GM18951 (cell line): Measurements from ENCODE around the gene CBR4.
A peak's percentile ranks its signal among the peaks of the same experiment; 100 is the strongest.

ENCODE experiments used
- POLR2A ChIP-seq: IDR thresholded peaks from 4 replicates; pipeline ENCODE4 v1.6.1; 2011; ENCODE audit warnings: mild to moderate bottlenecking; ENCODE audit not compliant: insufficient read length, insufficient read depth; ENCODE audit errors: extremely low read depth
- in situ Hi-C: fragments of 300-500 bp; cut with MboI; formaldehyde crosslinking; loops from one replicate; pipeline ENCODE4 v1.12.0; 2022; ENCODE audit warnings: low sequenced_read_pairs, mixed read lengths, inconsistent platforms; ENCODE audit not compliant: unreplicated experiment

The CBR4 gene

GRCh38 chr4:169010125-169011023 is at the start of gene CBR4:
Gene CBR4 (minus strand): TSS chr4:169010255. CDS start chr4:169010089, 166 bp downstream.
- TF ChIP-seq POLR2A: peak; percentile 90
- in situ Hi-C loops: loop anchor here (10.0 kb wide), 1 partner anchor 474 kb away; no protein-coding TSS in a partner anchor

DNA sequence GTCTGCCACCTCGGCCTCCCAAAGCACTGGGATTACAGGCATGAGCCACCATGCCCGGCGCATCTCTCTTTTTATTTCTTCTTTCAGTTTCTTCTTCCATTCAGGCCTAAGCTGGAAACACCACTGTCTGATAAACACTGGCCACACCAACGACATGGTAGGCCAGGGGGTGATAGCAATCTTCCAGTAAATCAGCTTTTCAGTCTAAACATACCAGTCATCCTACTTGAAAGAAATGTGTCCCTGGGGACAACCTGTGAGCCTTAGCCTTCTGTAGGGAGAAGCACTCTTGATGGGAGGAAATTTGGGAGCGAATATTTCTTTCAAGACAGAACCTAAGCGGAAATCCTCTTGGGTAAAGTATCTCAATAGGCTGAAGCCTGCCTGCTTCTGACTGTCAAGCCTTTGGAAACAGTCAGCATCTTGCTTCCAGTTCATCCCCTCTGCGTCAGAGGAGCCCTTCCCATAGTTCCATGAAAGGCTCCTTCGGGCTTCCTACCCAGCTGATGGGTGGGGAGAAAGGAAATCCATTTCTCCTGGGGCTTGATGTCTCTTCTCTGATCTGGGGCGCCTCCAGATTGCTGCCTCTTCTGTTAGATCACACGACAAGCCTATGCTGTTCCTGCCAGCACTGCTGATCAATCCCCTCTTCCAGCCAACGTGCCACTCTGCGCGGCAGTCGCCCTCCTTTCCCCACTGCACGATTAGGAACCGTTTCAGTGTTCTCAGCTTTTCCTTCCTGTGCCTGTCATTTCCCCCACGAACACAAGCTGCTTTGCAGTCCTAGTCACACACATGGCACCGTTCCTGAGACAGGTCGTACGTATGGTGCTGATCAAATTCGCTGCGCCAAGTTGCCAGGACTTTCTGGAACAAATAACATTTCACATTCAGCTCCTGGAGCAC is 49.5 kb upstream of the CBR4 start:
- in situ Hi-C loops: no loop called here
- TF ChIP-seq POLR2A: no peak

GRCh38 chr4:169058312-169058711 is 48.3 kb upstream of the CBR4 start:
- in situ Hi-C loops: no loop called here
- no peak for TF ChIP-seq POLR2A

GRCh38 chr4:169054879-169055278 is 44.8 kb upstream of the CBR4 start:
- in situ Hi-C loops: no loop called here
- TF ChIP-seq POLR2A: no peak

- no peak for TF ChIP-seq POLR2A
- in situ Hi-C loops: no loop called here
Observed at GRCh38 chr4:169052594-169052945, 42.5 kb upstream of the CBR4 start.

GRCh38 chr4:169051761-169052593 is 41.9 kb upstream of the CBR4 start:
- TF ChIP-seq POLR2A: no peak
- in situ Hi-C loops: no loop called here

DNA sequence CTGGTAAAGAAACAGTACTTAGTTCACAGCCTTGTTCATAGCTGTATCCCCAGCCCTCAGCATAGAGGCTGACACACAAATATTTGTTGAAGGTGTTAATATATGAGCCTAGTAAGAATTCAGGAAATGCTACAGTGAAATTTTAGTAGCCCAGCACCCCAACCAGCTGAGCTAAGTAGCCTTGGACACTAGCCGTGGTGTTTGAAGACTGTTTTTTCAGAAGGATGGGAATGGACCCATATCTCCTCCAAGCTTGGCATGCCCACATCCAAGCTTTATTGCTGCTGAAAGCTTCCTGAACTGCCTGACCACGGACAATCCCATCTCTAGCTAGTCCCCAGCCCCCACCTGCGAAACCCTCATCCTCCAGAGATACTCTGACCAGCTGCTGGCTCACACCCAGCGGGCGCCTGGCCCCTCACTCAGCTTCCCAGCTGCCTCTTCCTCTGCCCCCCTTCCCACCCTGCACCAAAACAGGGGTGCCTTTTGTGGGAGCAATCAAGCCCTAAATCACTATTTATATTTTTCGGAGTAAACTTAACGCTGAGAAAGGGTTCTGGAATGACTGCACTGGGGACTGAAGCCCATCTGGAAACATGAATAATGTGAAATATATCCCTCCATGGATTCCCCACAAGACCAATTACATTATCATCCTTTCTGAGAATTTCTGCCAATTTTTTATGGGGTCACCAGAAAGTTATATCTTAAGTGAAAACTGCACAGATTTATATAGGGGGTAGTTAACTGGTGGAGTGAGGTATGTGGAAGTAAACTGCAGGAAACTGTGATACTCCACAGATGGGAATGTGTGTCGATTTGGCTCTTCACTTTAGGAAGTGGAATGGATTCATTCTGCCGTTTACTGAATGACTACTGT is 41.1 kb upstream of the CBR4 start:
- TF ChIP-seq POLR2A: no peak

DNA sequence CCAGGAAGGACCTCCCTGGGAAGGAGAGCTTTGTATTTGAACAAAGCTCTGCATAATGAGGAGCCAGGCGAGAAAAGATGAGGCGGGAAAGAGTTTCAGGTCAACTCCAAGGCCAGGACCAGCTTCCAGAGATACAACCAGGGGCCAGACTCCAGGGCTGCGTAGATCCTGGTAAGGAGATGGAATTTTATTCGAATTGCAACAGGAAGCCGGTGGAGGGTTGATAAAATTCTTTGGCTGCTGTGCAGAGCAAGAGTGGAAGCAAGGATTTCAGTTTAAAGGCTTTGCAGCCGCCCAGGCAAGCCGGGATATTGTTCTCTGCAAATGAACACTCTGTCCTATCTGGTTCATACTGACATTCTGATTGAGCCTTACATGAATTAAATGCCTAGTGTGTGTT is 40.2 kb upstream of the CBR4 start:
- TF ChIP-seq POLR2A: no peak
- in situ Hi-C loops: no loop called here

More for the DNA sequence above, 41.1 kb upstream of the CBR4 start:
- in situ Hi-C loops: no loop called here

- TF ChIP-seq POLR2A: no peak
- in situ Hi-C loops: no loop called here
Observed at GRCh38 chr4:169048868-169049414, 38.9 kb upstream of the CBR4 start.

- in situ Hi-C loops: no loop called here
- no peak for TF ChIP-seq POLR2A
Observed at GRCh38 chr4:169047956-169048355, 37.9 kb upstream of the CBR4 start.

GRCh38 chr4:169045862-169046584 is 36.0 kb upstream of the CBR4 start:
- in situ Hi-C loops: no loop called here

More at GRCh38 chr4:169045862-169046584, 36.0 kb upstream of the CBR4 start:
- TF ChIP-seq POLR2A: no peak
